GM18858 (cell line): ENCODE results near the gene C3orf20.

Experiments
- ATAC-seq: cut with Tn5 transposase; IDR thresholded peaks from one replicate; pipeline ENCODE4 v1.9.1; 2021; ENCODE audit not compliant: unreplicated experiment

C3orf20 gene

DNA sequence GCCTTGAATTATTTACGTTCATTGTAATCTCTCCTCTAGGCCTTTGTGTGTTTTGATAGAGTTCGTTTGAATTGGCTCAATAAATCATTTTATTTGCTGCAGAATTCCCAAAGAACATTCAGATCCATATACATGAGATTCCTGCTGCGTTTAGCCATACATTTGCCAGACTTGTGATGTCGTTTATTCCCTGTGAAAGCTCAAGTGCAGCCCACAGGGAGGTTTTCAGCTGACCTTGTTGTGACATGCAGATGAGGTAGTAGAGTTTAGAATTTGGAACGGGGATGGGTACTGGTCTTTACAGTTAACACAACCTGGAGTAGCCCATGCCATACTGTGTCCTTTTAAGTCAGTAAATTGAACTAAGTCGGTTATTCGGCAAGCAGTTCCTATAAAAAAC, at the start of gene C3orf20:
Gene C3orf20, plus strand, starts transcription at position 301 of the 400 bp plus-strand sequence. CDS start 7,573 bp downstream, outside the sequence.
- no peak for ATAC-seq

DNA sequence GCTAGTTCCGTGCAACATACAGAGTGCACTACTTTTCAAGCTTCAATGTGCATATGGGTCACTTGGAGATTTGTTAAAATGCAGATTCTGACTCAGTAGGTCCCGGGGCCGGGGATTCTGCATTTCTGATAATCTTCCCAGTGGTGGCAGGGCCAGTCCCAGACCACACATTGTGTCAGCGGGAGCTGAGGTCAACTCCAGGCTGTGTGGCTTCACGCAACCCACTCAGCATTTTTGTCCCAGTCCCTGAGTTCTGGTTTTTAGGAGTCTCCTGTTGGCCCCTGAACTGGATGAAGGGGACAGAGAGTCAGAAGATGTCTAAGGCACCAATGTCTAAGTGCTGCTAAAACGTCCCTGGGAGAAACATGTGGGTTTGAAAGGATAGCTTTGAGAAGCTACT, 49.5 kb upstream of the C3orf20 start:
- ATAC-seq = no peak

DNA sequence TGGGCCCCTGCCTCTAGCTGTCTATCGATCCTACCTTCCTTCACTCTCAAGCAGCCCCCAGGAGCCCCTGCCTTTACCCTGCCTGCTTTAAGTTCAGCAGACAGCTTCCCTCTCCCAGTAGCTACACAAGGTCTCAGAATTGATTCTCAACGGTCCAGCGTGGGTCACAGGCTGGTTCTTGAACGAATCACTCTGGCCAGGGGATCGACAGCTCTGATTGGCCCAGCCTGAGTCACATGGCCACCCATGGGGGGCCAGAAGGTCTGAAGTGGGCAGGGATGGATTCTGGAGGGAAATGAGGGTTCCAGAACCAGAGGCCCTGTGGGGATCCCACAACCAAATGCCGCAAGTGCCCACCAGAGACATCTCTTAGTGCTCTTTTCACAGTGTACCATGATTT, 47.1 kb upstream of the C3orf20 start:
- ATAC-seq = no peak

DNA sequence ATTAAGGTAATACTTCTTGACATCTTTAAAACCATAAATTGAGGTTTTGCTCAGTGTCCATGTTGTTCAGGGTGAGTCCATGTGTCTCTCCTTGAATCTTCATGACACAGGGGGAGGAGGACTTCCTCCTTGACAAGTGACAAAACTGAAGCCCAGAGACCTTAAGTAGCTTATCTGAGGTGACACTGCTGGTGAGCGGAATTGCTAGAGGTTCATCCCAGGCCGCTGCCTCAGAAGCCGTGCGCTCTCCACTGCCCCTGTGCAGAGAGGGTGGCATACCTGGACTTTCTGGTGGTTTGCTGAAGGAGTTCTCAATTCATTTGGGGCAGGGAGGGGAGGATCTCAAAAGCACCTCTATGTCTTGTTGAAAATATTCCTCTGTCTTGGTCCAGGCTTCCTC, 46.5 kb upstream of the C3orf20 start:
- ATAC-seq = no peak

DNA sequence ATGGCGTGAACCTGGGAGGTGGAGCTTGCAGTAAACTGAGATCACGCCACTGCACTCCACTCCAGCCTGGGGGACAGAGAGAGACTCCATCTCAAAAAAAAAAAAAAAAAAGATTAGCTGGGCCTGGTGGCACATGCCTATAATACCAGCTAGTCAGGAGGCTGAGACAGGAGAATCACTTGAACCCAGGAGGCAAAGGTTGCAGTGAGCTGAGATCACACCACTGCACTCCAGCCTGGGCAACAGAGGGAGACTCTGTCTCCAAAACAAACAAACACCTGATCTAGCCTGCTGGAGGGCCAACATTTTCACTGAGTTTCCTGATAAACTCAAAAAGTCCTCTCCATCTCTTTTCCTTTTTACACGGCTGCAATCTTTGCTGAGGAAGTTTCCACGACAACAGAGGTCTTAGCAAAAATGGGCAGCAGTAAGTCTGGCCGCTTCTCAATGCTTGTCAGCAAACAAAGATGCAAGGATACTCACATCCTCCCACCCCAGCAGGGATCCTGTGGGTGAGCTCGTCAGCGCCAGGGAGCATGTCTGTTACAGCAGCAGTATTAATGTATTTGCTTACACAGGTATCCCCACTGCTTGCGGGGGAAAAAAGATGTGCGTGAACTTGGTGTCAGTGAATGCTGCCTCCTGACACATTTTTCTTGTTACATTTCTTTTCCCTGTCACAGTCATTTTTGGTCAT, 44.4 kb upstream of the C3orf20 start:
- ATAC-seq = no peak

DNA sequence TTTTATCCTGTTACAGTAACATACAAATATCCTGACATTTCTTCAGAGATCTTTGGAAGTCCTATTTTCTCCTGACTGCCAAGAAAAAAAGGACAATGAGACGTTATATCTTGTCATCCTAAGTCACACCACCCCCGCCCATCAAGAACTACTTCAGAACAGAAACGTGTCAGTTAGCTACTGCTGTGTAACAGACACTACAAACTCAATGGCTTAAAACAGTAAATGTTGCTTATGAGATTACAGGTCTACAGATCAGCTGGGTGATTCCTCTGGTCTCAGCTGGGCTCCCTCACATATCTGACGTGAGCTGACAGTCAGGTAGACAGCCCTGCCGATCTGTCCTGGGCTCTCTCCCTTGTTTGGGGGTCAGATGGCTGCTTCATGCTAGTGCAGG, 43.8 kb upstream of the C3orf20 start:
- no peak for ATAC-seq

DNA sequence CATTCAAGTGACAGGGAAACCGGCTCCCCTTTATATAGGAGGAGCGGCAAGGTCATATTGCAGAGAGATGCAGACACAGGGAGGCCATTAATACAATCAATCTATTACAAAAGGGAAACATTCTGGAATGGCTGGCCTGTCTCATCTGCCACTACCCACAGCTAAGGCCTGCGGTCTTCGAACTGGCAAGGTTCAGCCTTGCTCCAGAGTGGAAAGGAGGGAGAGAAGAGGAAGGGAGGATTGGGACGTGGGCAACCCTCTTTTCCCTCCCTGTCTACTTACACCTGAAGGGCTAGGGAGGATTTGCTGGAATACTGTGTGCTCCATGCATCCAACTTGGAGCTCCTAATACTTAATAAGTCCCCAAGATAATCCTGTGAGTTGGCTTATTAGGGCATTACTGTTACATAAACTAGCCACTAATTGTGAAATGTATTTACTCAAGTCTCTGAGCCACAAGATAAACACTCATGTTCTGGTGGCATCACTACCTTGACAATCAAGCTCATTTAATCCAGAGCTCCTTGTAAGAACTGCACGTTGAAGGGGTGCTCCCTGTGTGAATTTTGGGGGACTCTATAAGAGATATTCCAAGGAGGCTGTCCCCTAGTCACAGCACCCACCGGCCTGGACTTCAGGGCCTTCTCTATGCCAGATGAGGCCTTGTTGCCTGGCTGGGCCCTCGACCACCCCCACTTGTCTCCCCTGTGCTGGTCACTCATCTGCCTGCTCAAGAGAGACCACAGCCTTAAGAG, 43.1 kb upstream of the C3orf20 start:
- no peak for ATAC-seq

DNA sequence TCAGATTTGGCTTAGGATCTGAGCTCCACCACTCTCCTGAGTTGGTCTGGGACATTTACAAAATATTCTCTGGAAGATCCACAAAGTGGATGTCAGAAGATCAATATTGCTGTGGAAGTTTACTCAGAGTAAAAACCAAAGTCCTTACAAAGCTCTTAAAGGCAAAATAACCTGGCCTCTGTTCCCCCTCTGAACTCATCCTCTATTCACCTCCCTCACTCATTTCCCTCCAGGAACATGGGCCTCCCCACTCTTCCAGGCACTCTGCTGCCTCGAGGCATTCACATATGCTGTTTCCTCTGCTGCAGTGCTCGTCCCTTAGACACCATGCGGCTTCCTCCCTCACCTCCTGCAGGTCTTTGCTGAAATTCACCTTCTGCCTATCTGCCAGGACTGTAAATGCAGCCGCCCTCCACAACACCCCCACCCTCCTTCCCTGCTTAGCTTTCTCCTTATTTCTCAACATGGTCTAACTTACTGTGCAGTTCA, 42.5 kb upstream of the C3orf20 start:
- no peak for ATAC-seq

DNA sequence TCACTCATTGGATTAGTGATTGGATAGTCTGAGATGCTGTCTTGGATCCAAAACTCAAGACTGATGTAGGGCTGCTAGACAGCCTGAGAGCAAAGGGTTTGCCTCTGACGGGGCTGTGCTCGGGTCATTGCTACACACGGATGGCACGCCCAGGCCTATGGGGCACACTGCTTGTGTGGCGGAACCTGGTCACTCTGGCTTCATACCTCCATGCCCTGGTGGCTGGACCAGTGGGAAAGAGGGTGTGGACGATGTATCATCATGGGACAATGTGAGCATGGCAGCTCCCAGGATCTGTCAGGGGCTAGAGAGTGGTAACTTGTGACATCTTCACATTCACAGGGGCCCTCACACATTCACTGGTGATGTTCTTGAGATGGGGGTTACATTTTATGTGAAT, 41.5 kb upstream of the C3orf20 start:
- ATAC-seq = no peak

DNA sequence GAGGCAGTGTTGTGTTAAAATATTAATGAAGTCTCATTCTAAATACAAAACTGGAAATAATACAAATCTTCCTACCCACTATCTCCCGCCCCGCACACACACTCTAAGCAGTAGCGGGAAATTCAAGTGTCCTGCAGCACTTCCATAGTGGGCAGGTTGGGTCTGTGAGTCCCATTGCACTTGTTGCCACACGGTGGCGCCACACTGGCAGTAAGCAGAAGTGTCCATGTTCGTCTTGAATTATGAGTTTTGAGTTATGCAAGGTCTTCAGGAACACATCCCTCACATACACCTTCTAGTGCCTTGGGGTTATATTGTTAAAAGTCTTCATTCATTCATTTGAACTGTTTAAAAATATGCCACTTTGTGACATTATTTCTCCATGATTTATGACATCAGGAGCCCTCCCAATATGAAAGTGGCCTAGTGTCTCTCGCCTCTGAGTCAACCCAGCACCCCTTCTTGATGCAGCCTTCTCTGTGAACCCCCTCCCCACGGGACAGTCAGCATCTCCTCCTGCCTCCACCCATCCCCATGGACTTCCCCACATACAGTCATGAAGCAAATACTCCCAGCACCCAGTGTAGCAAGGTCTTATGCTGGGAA, 41.0 kb upstream of the C3orf20 start:
- no peak for ATAC-seq

DNA sequence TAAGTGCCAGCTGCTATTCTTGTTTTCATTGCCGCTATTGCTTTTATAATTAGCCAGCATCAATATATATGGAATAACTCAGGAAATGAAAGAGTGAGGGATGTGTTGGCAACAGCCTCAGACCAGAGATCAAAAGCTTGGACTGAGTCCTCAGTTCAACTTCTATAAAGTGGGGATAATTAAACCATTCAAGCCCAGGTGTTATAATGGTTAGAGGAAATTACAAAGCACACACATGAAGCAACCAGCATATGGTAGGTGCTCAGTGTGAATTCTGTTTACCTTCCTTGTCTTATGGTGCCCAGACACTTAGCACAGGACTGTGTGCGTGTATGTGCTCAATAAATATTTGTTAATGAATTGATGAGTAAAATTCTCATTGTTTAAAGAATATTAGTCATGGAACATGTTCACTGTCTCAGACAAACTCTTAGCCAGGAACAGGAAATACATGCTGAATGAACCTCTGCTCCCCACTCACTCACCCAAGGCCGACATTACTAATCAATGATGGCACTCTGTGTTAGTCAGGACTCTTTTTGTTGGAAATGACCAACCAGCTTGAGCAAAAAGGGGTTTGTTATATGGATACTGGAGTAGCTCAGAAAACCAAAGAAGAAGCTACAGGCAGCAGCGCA, 40.1 kb upstream of the C3orf20 start:
- ATAC-seq = no peak

DNA sequence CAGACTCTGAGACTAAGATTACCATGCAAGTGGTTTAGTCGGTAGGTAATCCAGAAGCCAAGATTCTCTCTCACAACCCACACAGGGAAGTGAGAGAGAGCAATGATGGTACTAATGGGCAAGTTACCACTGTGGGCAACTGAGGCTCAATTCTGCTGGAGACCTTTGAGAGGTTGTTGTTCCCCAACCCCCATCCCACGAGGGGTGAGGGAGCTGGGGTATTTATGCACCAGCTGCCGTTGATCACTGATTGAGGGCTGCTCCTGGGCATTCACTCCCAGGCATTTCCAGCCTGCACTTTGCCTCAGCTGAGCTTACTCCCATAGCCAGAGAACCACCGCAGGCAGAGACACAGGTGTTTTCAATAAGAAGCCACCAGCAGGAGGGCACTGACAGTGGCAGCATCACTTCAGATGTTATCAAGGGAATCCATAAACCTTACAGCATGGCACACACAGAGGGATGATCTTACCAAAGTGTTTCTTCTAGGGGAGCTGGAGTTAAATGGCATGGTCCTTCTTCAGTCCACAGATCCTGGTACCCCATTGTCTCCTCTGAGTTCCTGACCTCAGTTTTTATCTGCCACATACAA, 38.3 kb upstream of the C3orf20 start:
- ATAC-seq = no peak

DNA sequence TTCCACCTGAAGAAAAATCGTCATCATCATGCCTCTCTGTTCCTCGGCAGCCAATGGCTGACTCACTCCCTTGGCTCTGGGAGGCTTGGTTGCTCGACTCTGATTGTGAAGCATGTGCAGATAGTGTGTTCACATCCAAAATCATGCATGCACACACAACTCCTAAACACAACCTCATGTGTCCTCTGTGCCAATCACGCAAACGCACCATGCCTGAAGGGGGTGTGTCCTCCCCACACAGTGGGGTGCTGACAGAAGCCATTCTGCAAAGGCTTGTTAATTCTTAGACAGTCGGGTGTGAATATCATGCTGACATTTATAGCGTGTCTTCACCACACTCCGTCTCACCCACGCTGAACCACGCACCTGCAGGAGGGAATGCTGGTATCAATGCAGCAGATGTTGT, 34.8 kb upstream of the C3orf20 start:
- no peak for ATAC-seq

DNA sequence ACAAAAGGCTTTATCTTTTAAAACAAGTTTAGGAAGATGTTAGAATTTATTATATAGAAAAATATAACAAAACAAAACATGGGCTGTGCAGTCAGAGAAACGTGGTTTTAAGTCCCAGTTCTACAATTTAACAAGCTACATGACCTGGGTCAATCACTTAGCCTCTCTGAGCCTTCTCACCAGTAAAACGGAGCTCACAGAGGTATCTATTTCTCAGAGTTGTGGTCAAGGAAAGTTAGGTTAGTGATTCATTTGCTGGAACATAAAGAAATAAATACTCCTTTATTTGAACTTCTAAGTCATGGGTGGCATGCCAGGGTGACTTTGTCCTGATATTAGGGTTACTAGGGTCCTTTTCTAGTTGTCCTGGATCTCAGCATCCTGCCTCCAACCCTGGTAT, 34.2 kb upstream of the C3orf20 start:
- ATAC-seq = no peak

DNA sequence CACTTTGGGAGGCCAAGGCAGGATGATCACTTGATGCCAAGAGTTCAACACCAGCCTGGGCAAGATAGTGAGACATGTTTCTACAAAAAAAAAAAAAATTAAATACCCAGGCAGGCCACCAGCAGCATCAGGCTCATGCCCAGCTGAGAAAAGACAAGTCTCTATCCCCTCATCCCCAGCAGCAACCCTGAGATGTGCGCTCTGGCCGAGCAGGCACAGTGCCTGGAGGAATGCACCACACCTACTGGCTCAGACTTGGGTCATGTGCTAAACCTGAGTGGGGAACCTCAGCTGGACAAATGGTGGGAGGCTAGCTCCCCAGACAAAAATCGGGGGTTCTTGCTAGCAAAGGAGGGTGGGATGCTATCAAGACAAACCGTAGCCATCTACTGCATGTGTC, 33.6 kb upstream of the C3orf20 start:
- no peak for ATAC-seq

DNA sequence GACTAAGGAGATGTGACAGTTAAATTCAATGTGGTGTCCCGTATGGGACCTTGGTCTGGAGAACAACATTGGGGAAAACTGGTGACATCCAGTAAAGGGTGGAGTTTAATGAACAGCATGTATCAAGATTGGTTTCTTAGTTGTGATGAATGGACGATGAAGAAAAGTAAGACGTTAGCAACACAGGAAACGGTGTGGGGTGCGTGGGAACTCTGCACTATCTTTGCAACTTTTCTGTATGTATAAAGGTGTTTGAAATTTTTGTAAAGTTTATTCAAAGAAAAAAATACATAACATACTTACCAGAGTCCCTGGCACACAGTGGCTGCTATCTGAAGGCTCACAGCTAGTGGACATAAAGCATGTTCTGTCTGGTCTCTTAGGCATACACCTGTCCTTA, 29.5 kb upstream of the C3orf20 start:
- no peak for ATAC-seq

DNA sequence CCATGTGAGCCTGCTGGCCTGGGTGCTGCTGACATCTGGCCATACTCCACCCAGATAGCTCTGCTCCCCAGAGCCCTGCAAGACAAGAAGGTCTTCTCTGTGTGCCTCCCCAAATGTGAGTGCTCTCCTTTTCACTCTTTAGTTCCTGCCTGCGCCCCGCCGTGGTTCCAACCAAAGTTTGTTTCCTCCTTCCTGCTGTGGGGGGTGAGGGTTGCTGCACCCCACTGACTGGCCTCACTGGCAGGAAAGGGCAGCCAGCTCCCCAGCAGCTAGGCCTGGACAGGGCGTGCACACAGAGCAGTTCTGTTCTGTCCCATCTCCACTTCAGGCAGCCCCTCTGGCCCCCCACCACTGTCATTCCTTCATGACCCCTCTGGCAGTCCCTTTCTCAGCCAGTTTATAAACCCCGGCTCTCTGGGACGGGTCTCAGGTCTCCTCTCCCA, 28.8 kb upstream of the C3orf20 start:
- ATAC-seq = no peak

DNA sequence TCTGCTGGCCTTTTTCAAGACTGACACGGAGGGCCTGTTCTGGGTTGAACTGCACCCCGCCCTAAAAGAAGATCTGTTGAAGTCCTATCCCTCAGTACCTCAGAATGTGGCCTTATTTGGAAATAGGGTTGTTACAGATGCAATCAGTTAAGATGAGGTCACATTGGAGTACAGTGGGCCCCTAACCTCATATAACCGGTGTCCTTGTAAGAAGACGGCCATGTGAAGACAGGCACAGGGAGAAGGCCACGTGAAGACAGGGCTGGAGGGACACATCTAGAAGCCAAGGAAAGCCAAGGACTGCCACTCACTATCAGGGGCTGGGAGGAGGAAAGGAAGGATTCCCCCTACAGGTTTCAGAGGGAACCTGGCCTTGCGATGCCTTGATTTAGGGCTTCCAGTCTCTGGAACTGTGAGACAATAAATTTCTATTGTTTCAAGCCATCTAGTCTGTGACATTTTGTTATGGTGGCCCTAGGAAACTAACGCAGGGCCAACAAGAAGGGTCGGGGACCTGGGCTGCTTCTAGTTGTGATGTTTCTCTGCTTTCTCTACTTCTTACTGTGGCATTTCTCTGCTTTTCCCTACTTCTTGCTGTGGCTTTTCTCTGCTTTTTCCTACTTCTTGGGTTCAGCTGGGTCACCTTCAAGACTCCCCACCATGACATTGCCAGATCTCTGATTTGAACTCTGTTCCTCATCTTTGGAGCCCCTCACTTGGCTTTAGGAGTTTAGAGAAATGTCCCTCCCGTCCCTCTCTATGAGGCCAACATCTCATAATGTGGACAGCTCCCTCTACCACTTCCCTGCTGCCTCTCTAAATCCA, 28.1 kb upstream of the C3orf20 start:
- no peak for ATAC-seq

DNA sequence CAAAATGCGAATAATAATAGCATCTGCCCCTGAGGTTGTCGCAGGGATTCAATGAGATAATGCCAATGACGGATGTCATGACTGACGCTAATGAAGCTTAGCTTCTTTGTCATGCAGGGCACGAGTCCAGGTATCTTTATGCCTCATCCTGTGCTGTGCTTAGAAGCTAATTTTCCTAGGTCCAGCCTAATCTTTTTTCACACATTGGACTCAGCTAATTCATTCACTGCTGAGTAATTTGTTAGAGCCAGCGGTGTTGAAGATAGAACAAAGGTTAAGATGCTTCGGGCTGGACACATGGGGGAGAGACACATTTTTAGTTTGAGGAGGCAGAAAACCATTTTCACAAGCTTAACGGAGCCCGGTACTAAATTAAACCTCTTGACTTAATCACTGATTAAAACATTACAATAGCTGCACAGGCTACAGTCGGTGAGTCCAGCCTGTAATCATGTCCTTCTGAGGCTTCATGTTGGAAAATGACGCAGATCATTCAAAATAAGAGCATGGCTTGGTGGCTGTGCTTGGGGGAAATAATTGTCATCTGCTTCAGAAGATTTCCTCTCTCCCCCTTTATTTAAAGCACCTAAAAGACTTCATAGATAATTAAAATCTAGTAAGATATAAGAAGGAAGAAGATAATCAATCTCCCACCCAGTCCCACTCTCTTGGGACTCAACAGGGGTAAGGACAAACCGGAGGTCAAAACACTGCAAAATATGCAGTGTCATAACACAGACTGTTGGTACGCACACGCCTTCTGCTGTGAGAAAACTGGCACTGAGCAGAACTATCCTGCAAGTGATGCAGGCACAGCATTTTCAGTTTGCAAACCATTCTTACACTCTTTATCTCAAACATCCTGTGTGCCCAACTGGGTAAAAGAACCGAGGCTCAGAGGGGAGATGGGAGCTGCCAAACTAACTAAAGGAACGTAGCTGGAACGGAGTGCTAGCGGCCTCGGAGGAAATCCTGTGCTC, 26.7 kb upstream of the C3orf20 start:
- ATAC-seq = no peak
